Transverse colon (tissue), 4 donors: ENCODE results near the gene UPF3B. TPM values are rescaled to one million over a fixed set of nuclear protein-coding genes. Genes with fewer than 3 reads are reported as not detected.

ENCODE experiments used
- DNase-seq: peaks from one replicate; pipeline ENCODE4 v3.0.0-alpha.2; 2019
- H3K27ac ChIP-seq, 4 donors: fragments of 200-600 bp; sonication (generic); 2 replicates each; pipeline ENCODE4 v1.5.1; 2016 to 2018; ENCODE audit warnings: inconsistent platforms in 4 of 4
- H3K27me3 ChIP-seq: fragments of 200-600 bp; sonication (generic); 2 replicates; pipeline ENCODE4 v1.5.1; 2017; ENCODE audit warnings: inconsistent platforms
- H3K36me3 ChIP-seq, 4 donors: fragments of 200-600 bp; sonication (generic); 2 replicates each; pipeline ENCODE4 v1.5.1; 2017 to 2019; ENCODE audit warnings: inconsistent platforms in 4 of 4
- H3K4me1 ChIP-seq, 4 donors: fragments of 200-600 bp; sonication (generic); 2 replicates each; pipeline ENCODE4 v1.5.1; 2017 to 2020; ENCODE audit warnings: inconsistent platforms in 4 of 4
- H3K4me3 ChIP-seq, 4 donors: fragments of 200-600 bp; sonication (generic); 1 replicate in 1 of 4; 2 replicates in 3 of 4; pipeline versions ENCODE4 v1.5.1 to v1.6.1; 2017 to 2019; ENCODE audit warnings: inconsistent platforms in 4 of 4
- H3K9me3 ChIP-seq, 2 donors: fragments of 200-600 bp; sonication (generic); 2 replicates each; pipeline ENCODE4 v1.5.1; 2017 to 2019; ENCODE audit warnings: inconsistent platforms in 2 of 2
- EP300 ChIP-seq: sonication (generic); formaldehyde crosslinking; IDR thresholded peaks from one replicate; pipeline ENCODE4 v1.6.1; 2017; ENCODE audit warnings: antibody characterized with exemption, low read depth
- POLR2A ChIP-seq: fragments of 450-650 bp; IDR thresholded peaks from one replicate; pipeline ENCODE4 v1.6.1; 2016; ENCODE audit warnings: antibody characterized with exemption, mild to moderate bottlenecking, moderate library complexity
- POLR2AphosphoS5 ChIP-seq, 3 donors: sonication (generic); formaldehyde crosslinking; IDR thresholded peaks; one replicate each; pipeline ENCODE4 v1.6.1; 2016; ENCODE audit warnings: antibody characterized with exemption in 3 of 3
- WGBS, 2 donors: methylation state at CpG; one replicate each; pipeline ENCODE4 v1.1.5; 2018; ENCODE audit warnings: low coverage in 1 of 2; 5-methylcytosine and 5-hydroxymethylcytosine counted together
- in situ Hi-C, 4 donors: fragments of 200-750 bp; cut with MboI; loops; one replicate each; pipeline versions ENCODE4 v1.15.0 to v1.15.1; 2017; ENCODE audit warnings: low sequenced_read_pairs in 3 of 4, low pct_ligation_motif_present in 1 of 4, low pct_unique_long_range_greater_than_20kb in 1 of 4
- intact Hi-C: fragments of 100-400 bp; cut with DNase I; formaldehyde crosslinking; loops from one replicate; pipeline ENCODE4 v1.15.1; 2023; ENCODE audit warnings: low total_unique reads
- total RNA-seq, 4 donors: library from RNA; depleted of rRNA; stranded (reverse); fragments of >200 nt; gene quantifications; one replicate each; pipeline ENCODE4 v1.1.0, GENCODE V29; 2016
- TF ChIP-seq, protein P1 (sequence below), 5 experiments: fragments of 200-600 bp in 3 of 5; fragments of 450-650 bp in 2 of 5; sonication (generic) in 3 of 5; IDR thresholded peaks; 1 replicate in 2 of 5; 2 replicates in 3 of 5; pipeline ENCODE4 v1.5.1; 2016 to 2017; ENCODE audit warnings: antibody characterized with exemption in 5 of 5, inconsistent platforms in 3 of 5, mild to moderate bottlenecking in 2 of 5, moderate library complexity in 1 of 5

The UPF3B gene
- total RNA-seq, 4 donors from 2014 or later, result 3.4 to 16.8 (median 5.7) TPM

DNA sequence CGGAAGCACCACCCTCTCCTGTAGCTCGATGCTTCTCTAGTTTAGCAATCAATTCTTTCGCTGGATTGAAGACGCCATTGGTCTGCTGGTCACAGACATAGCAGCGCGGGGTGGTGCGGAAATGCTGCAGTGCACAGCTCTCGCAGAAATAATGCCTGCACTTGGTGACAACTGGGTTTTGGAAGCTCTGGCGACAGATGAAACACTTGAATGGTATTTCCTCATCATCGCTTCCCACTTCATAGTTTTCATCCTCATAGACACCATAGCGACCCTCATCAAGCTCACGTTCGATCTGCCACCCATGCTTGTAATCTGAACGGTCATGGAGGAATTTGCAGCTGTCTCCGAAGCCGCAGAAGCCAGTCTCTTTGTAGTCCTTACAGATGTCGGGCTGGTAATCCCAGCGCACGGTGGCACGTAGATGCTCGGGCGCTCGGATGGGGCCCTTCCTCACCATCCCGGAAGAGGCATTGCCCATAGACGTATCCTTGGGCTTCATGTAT is 17.9 kb upstream of the UPF3B start:
- 38% methylated on average over 25 of the region's 25 CpGs; no CpG with 5 or more reads in 1 of the 2 donors for WGBS, 2 donors
- Histone ChIP-seq H3K27me3 (no peaks in the 10 kb centered on the region), H3K4me3 (peak overlapping the region; percentile 24 to 71 (median 53)), H3K36me3 (no peaks in the 10 kb centered on the region), H3K27ac (peak overlapping the region; percentile 90 to 97 (median 96)), H3K4me1 (peaks cover 0 to 24% (median 4%) of the 10 kb centered on the region in 4 donors), H3K9me3 (no peaks in the 10 kb centered on the region)
- peak; percentile 29 for DNase-seq
- peak in 1 of 3 donors; percentile 9 for TF ChIP-seq POLR2AphosphoS5 (IDR thresholded peaks at IDR 0.05)
- TF ChIP-seq, protein P1, sequence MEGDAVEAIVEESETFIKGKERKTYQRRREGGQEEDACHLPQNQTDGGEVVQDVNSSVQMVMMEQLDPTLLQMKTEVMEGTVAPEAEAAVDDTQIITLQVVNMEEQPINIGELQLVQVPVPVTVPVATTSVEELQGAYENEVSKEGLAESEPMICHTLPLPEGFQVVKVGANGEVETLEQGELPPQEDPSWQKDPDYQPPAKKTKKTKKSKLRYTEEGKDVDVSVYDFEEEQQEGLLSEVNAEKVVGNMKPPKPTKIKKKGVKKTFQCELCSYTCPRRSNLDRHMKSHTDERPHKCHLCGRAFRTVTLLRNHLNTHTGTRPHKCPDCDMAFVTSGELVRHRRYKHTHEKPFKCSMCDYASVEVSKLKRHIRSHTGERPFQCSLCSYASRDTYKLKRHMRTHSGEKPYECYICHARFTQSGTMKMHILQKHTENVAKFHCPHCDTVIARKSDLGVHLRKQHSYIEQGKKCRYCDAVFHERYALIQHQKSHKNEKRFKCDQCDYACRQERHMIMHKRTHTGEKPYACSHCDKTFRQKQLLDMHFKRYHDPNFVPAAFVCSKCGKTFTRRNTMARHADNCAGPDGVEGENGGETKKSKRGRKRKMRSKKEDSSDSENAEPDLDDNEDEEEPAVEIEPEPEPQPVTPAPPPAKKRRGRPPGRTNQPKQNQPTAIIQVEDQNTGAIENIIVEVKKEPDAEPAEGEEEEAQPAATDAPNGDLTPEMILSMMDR (IDR thresholded peaks at IDR 0.05), result no peak
- in situ Hi-C loops, result no loop called here
- intact Hi-C loops, result no loop called here

DNA sequence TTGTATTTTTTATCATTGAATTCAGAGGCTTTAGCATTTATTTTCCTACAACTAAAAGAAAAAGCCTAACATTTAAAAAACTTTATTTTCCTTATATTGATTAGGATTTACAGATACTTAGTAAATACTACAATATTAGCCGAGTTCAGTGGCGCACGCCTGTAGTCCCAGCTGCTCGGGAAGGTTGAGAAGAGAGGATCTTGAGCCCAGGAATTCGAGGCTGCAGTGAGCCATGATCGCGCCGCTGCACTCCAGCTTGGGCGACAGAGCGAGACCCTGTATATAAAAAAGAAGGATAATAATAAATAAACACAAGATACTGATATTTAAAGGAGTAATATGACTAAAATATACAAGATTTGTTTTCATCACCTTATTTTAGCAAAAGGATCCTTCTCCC is 681 bp upstream of the UPF3B start:
- 30 to 58% methylated on average over 5 to 10 of the region's 10 CpGs for WGBS, 2 donors
- TF ChIP-seq, protein P1 (IDR thresholded peaks at IDR 0.05), result no peak
- TF ChIP-seq POLR2AphosphoS5 (IDR thresholded peaks at IDR 0.05) (no peak), POLR2A (no peak), EP300 (no peak)
- in situ Hi-C loops (no loop called here), intact Hi-C loops (no loop called here)
- Histone ChIP-seq H3K4me1 (peaks cover 0 to 7% (median 2%) of the 10 kb centered on the region in 4 donors), H3K9me3 (no peaks in the 10 kb centered on the region), H3K27ac (peak overlapping the region; percentile 71 to 88 (median 81)), H3K27me3 (no peaks in the 10 kb centered on the region), H3K36me3 (no peaks in the 10 kb centered on the region), H3K4me3 (peak overlapping the region in 3 of 4 donors; percentile 25 to 83 (median 29))
- peak; percentile 12 for DNase-seq

DNA sequence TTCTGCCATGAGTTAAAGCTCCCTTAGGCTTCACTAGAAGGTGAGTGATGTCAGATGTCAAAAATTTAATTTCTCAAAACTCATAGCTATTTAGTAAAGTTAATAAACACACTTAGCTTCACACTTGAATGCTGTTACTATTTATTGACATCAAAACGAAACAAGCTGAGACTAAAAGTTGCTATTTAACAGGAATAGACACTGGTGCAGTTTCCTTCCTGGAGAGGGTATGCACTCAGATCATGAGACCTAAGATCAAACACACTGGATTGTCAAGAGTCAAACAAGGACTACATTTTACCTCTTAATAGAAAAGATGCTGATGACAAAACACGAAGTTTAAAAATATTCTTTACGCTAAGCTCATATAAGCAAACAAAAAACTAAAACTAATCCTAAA is 18.9 kb downstream of the UPF3B start:
- in situ Hi-C loops, result no loop called here

DNA sequence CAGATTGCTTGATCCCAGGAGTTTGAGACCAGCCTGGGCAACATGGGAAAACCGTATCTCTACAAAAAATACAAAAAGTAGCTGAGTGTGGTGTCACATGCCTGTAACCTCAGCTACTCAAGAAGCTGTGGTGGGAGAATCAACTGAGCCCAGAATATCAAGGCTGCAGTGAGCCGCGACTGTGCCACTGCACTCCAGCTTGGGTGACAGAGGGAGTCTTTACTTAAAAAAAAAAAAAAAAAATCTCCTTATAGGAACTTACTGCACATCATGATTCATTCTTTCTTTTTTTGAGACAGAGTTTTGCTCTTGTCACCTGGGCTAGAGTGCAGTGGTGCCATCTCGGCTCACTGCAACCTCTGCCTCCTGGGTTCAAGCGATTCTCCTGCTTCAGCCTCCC is 24.3 kb downstream of the UPF3B start:
- in situ Hi-C loops (no loop called here), intact Hi-C loops (no loop called here)
- no peak for DNase-seq
- Histone ChIP-seq H3K27ac (no peak overlapping the region), H3K27me3 (no peaks in the 10 kb centered on the region), H3K4me1 (no peaks in the 10 kb centered on the region), H3K9me3 (no peaks in the 10 kb centered on the region), H3K4me3 (no peak overlapping the region), H3K36me3 (no peaks in the 10 kb centered on the region)
- TF ChIP-seq POLR2AphosphoS5 (IDR thresholded peaks at IDR 0.05) (no peak), EP300 (no peak), POLR2A (no peak)
- TF ChIP-seq, protein P1 (IDR thresholded peaks at IDR 0.05), result no peak
- WGBS, 2 donors, result 96 to 100% methylated on average over 2 to 5 of the region's 5 CpGs

More for the DNA sequence above, 18.9 kb downstream of the UPF3B start:
- DNase-seq, result no peak
- TF ChIP-seq POLR2A (no peak), EP300 (no peak), POLR2AphosphoS5 (IDR thresholded peaks at IDR 0.05) (no peak)
- TF ChIP-seq, protein P1 (IDR thresholded peaks at IDR 0.05), result no peak
- WGBS, 2 donors, result 63 to 68% methylated on average over 3 of the region's 3 CpGs
- peaks cover 0 to 5% (median 0%) of the 10 kb centered on the region in 4 donors for H3K36me3 ChIP-seq
- H3K4me3 ChIP-seq, result no peak overlapping the region
- no peaks in the 10 kb centered on the region for H3K9me3 ChIP-seq
- intact Hi-C loops, result no loop called here
- H3K27ac ChIP-seq, result no peak overlapping the region
- H3K4me1 ChIP-seq, result no peaks in the 10 kb centered on the region
- no peaks in the 10 kb centered on the region for H3K27me3 ChIP-seq
